ENCODE data around the gene RNF215. TPM values are rescaled to one million over a fixed set of nuclear protein-coding genes. Genes with fewer than 3 reads are reported as not detected.

The RNF215 gene
- total and polyA plus RNA-seq, 2 experiments from 2014 or later = 7.2 to 18.1 TPM

DNA sequence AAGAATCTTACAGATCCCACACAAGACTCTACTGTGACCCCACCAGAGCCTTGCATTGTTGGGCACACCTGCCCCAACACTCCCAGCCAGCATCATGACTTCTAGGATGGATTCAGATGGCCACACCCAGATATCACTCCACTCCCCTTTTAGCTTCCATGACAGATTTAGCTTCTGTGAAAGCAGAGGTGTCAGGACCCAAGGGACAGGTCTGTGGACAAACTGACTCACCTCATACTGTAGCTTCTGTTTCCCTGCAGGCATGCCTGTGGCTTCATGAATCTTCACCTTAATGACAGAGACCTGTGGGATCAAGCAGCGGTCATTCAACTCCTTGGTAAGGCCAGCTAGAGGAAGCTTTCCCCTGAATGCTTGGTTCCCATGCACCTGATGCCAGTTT, 52.0 kb downstream of the RNF215 start:
- Histone ChIP-seq H4K20me1 (ENCODE audit: insufficient read depth, poor library complexity, severe bottlenecking) (no peaks in the 10 kb centered on the region), H2AFZ (no peak overlapping the region), H3K4me3 (no peak overlapping the region), H3K4me1 (ENCODE audit: insufficient read depth) (no peaks in the 10 kb centered on the region), H3K79me2 (no peaks in the 10 kb centered on the region), H3K27ac (no peak overlapping the region), H3K4me2 (no peak overlapping the region), H3K9me3 (ENCODE audit: low read depth) (no peaks in the 10 kb centered on the region), H3K9me2 (replicated peaks; ENCODE audit: insufficient read depth) (no peaks in the 10 kb centered on the region), H3K27me3 (no peaks in the 10 kb centered on the region), H3K36me3 (replicated peaks; ENCODE audit: insufficient read depth, low read depth) (no peaks in the 10 kb centered on the region)
- WGBS (ENCODE audit: low lambda C conversion rate, missing lambda C conversion rate) = 100% methylated on average over 1 of the region's 1 CpG
- TF ChIP-seq EZH2 (IDR thresholded peaks at IDR 0.05; ENCODE audit: borderline replicate concordance) (no peak), EZH2phosphoT487 (IDR thresholded peaks at IDR 0.05; ENCODE audit: low read depth, severe bottlenecking, unreplicated experiment) (no peak)
- TF ChIP-seq, protein P1, sequence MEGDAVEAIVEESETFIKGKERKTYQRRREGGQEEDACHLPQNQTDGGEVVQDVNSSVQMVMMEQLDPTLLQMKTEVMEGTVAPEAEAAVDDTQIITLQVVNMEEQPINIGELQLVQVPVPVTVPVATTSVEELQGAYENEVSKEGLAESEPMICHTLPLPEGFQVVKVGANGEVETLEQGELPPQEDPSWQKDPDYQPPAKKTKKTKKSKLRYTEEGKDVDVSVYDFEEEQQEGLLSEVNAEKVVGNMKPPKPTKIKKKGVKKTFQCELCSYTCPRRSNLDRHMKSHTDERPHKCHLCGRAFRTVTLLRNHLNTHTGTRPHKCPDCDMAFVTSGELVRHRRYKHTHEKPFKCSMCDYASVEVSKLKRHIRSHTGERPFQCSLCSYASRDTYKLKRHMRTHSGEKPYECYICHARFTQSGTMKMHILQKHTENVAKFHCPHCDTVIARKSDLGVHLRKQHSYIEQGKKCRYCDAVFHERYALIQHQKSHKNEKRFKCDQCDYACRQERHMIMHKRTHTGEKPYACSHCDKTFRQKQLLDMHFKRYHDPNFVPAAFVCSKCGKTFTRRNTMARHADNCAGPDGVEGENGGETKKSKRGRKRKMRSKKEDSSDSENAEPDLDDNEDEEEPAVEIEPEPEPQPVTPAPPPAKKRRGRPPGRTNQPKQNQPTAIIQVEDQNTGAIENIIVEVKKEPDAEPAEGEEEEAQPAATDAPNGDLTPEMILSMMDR (IDR thresholded peaks at IDR 0.05; ENCODE audit: poor library complexity) = no peak
- no peak for DNase-seq (ENCODE audit: low spot score)

DNA sequence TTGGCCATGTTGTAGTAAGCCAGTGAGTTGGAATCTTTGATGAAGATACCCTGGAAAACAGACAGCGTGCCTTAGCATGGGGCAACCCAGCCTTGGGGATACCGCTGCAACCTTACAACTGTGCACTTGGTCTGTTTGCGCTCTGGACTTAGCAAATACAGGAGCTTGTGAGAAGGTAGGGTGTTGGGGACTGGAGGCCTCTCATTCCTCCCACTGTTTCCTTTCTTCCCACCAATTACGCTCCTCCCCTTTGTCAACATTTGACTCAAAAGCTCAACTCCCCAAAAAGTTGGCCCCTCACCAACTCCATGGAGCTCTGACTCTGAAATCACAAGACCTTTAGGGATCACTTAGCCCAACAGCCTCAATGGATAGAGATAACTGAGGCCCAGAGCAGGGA, 52.6 kb downstream of the RNF215 start:
- no peak overlapping the region for H3K27ac ChIP-seq
- no peak overlapping the region for H3K4me3 ChIP-seq
- H3K27me3 ChIP-seq = no peaks in the 10 kb centered on the region
- H3K36me3 ChIP-seq (replicated peaks; ENCODE audit: insufficient read depth, low read depth) = no peaks in the 10 kb centered on the region
- H2AFZ ChIP-seq = no peak overlapping the region
- H3K4me1 ChIP-seq (ENCODE audit: insufficient read depth) = no peaks in the 10 kb centered on the region
- H4K20me1 ChIP-seq (ENCODE audit: insufficient read depth, poor library complexity, severe bottlenecking) = no peaks in the 10 kb centered on the region
- H3K9me2 ChIP-seq (replicated peaks; ENCODE audit: insufficient read depth) = no peaks in the 10 kb centered on the region
- no peaks in the 10 kb centered on the region for H3K9me3 ChIP-seq (ENCODE audit: low read depth)
- DNase-seq (ENCODE audit: low spot score) = no peak
- H3K4me2 ChIP-seq = no peak overlapping the region
- H3K79me2 ChIP-seq = no peaks in the 10 kb centered on the region
- WGBS (ENCODE audit: low lambda C conversion rate, missing lambda C conversion rate) = 96% methylated on average over 4 of the region's 4 CpGs
- TF ChIP-seq, protein P1 (IDR thresholded peaks at IDR 0.05; ENCODE audit: poor library complexity) = no peak
- TF ChIP-seq EZH2phosphoT487 (IDR thresholded peaks at IDR 0.05; ENCODE audit: low read depth, severe bottlenecking, unreplicated experiment) (no peak), EZH2 (IDR thresholded peaks at IDR 0.05; ENCODE audit: borderline replicate concordance) (no peak)

DNA sequence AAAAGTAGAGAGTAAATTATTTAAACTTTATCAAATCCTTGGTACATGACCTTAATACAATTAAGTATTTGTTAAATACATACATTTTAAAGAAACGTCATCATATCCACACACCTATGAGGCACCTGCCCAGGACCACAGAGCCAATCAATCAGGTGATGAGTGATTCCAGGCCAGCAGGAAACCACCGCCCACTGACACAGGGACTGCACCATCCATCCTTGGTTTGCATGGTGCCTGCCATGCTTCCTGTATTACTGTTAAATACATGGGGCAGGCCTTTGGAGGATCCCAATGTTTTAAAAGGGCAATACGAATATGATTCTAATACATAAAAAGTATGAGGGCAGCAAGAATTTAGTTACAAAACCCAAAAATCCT, 53.5 kb downstream of the RNF215 start:
- Histone ChIP-seq H2AFZ (no peak overlapping the region), H3K4me1 (ENCODE audit: insufficient read depth) (no peaks in the 10 kb centered on the region), H3K36me3 (replicated peaks; ENCODE audit: insufficient read depth, low read depth) (no peaks in the 10 kb centered on the region), H3K79me2 (no peaks in the 10 kb centered on the region), H3K4me2 (no peak overlapping the region), H3K27me3 (no peaks in the 10 kb centered on the region), H3K27ac (no peak overlapping the region), H3K9me3 (ENCODE audit: low read depth) (no peaks in the 10 kb centered on the region), H3K9me2 (replicated peaks; ENCODE audit: insufficient read depth) (no peaks in the 10 kb centered on the region), H4K20me1 (ENCODE audit: insufficient read depth, poor library complexity, severe bottlenecking) (no peaks in the 10 kb centered on the region), H3K4me3 (no peak overlapping the region)
- 99% methylated on average over 3 of the region's 3 CpGs for WGBS (ENCODE audit: low lambda C conversion rate, missing lambda C conversion rate)
- TF ChIP-seq, protein P1 (IDR thresholded peaks at IDR 0.05; ENCODE audit: poor library complexity) = no peak
- no peak for TF ChIP-seq EZH2 (IDR thresholded peaks at IDR 0.05; ENCODE audit: borderline replicate concordance)
- TF ChIP-seq EZH2phosphoT487 (IDR thresholded peaks at IDR 0.05; ENCODE audit: low read depth, severe bottlenecking, unreplicated experiment) = no peak
- DNase-seq (ENCODE audit: low spot score) = no peak

Data from hepatocyte (in vitro differentiated cells).